K562 (cell line): ENCODE results near the gene SEZ6. TPM values are rescaled to one million over a fixed set of nuclear protein-coding genes. Genes with fewer than 3 reads are reported as not detected.
A peak's percentile ranks its signal among the peaks of the same experiment; 100 is the strongest.

ENCODE experiments used
- HOMEZ ChIP-seq: fragments of 250-450 bp; sonication (Bioruptor Pico); IDR thresholded peaks from 2 replicates; pipeline ENCODE4 v1.4.0; 2020; ENCODE audit warnings: mild to moderate bottlenecking, moderate library complexity
- IRF2 ChIP-seq: sonication (generic); formaldehyde crosslinking; IDR thresholded peaks from 2 replicates; pipeline ENCODE4 v1.8.1; 2022; ENCODE audit warnings: mild to moderate bottlenecking, missing genetic modification reagents
- RERE ChIP-seq: sonication (generic); formaldehyde crosslinking; IDR thresholded peaks from 2 replicates; pipeline ENCODE4 v1.8.0; 2023; ENCODE audit warnings: missing genetic modification reagents, mild to moderate bottlenecking, borderline replicate concordance
- TFAP4 ChIP-seq: sonication (generic); formaldehyde crosslinking; IDR thresholded peaks from 2 replicates; pipeline ENCODE4 v1.8.0; 2022; ENCODE audit warnings: missing genetic modification reagents, mild to moderate bottlenecking, moderate library complexity, borderline replicate concordance
- ZNF318 ChIP-seq, 2 experiments: fragments of 450-650 bp; IDR thresholded peaks; 2 replicates each; pipeline ENCODE4 v1.6.1; 2016; ENCODE audit warnings: mild to moderate bottlenecking in 2 of 2, borderline replicate concordance in 1 of 2, low read depth in 1 of 2, moderate library complexity in 1 of 2
- ZNF395 ChIP-seq: fragments of 200-800 bp; sonication (Bioruptor generic); IDR thresholded peaks from 2 replicates; pipeline ENCODE4 v1.6.1; 2017; ENCODE audit warnings: missing genetic modification characterization, missing compliant biosample characterization
- polyA plus RNA-seq, 8 experiments: library from polyadenylated mRNA; depleted of rRNA in 4 of 8; stranded (reverse) in 5 of 8; unstranded in 3 of 8; fragments of >200 nt; fragmentation: Nextera tagmentation in 2 of 8; fragmentation: Illumina TruSeq in 1 of 8; extraction: Ambion mirVana in 2 of 8; extraction: Trizol in 1 of 8; gene quantifications; 2 replicates each; pipeline versions ENCODE4 v1.2.1 to v1.2.3, GENCODE V29; 2011 to 2014; ENCODE audit warnings: inconsistent platforms in 1 of 8, missing spikeins in 1 of 8
- total RNA-seq, 7 experiments: library from RNA; depleted of rRNA in 6 of 7; stranded (reverse); fragments of >200 nt in 6 of 7; fragmentation: Illumina TruSeq in 2 of 7; extraction: Trizol in 2 of 7; gene quantifications; 2 replicates each; pipeline versions ENCODE4 v1.2.1 to v1.2.3, GENCODE V29; 2011 to 2021; ENCODE audit warnings: low replicate concordance in 1 of 7

The SEZ6 gene
- total and polyA plus RNA-seq, 9 of the 15 experiments (the other 6 are each of a cell fraction or from before 2014, with no cell fraction given) = not detected

GRCh38 chr17:28912281-28912937, 93.4 kb downstream of the SEZ6 start (continued):
- no peak for TF ChIP-seq RERE (CRISPR knock-in tag)
- TF ChIP-seq HOMEZ (CRISPR knock-in tag) = no peak
- TF ChIP-seq IRF2 (CRISPR knock-in tag) = no peak
- no peak for TF ChIP-seq ZNF318 (IDR thresholded peaks at IDR 0.05; ENCODE audit: borderline replicate concordance in 1 of 2, low read depth in 1 of 2)
- no peak for TF ChIP-seq ZNF395 (CRISPR knock-in tag)
- peak; percentile 94 for TF ChIP-seq TFAP4
